SU-DHL-6 (cell line): ENCODE results near the gene ZNF804A.

Experiments used
- CTCF ChIP-seq: fragments of 200-600 bp; sonication (generic); IDR thresholded peaks from one replicate; pipeline ENCODE4 v1.5.1; 2017; ENCODE audit warnings: antibody characterized with exemption, mild to moderate bottlenecking, low read length, moderate library complexity; ENCODE audit not compliant: insufficient read depth, poor library complexity, severe bottlenecking
- EZH2phosphoT487 ChIP-seq: fragments of 200-600 bp; sonication (generic), shearing (Covaris generic); conservative IDR thresholded peaks from 2 replicates; pipeline ENCODE4 v1.6.1; 2018; ENCODE audit warnings: mild to moderate bottlenecking, antibody characterized with exemption, low read length, moderate library complexity, mixed read lengths

- TF ChIP-seq CTCF = no peak
- TF ChIP-seq EZH2phosphoT487 = no peak
Observed at GRCh38 chr2:184729581-184729980, 131.3 kb downstream of the ZNF804A start.
